Activated CD8-positive, alpha-beta T cell treated with anti-CD3 and anti-CD28 coated beads, Interleukin-2, amount 10 ng/mL, durations not matched to agents 7 days and 5 days (primary cell): ENCODE results near the gene PRR15L. TPM values are rescaled to one million over a fixed set of nuclear protein-coding genes. Genes with fewer than 3 reads are reported as not detected.

Experiments used
- ATAC-seq: fragments of 150-1000 bp; cut with Tn5 transposase; one replicate; pipeline ENCODE4 v1.10.0; 2021; ENCODE audit warnings: moderate library complexity
- CTCF ChIA-PET: fragments of 350-600 bp; sonication (Branson Sonifier 250); formaldehyde crosslinking; loops from one replicate; lab custom pipeline; 2021; ENCODE audit warnings: antibody characterized with exemption; lab: Charles Lee
- POLR2A ChIA-PET: fragments of 350-600 bp; sonication (Branson Sonifier 250); formaldehyde crosslinking; loops from one replicate; lab custom pipeline; 2021; ENCODE audit warnings: antibody characterized with exemption; lab: Charles Lee
- DNase-seq: peaks from one replicate; pipeline ENCODE4 v3.0.0-alpha.2; 2020
- H3K27ac Mint-ChIP-seq: one replicate; pipeline ENCODE4 v1.8.0; 2021; ENCODE audit warnings: mild to moderate bottlenecking, mixed read lengths
- H3K27me3 Mint-ChIP-seq: one replicate; pipeline ENCODE4 v1.8.0; 2021; ENCODE audit warnings: low read depth, mixed read lengths
- H3K36me3 Mint-ChIP-seq: one replicate; pipeline ENCODE4 v1.8.0; 2021; ENCODE audit warnings: low read depth, mixed read lengths
- H3K4me1 Mint-ChIP-seq: one replicate; pipeline ENCODE4 v1.8.0; 2021; ENCODE audit warnings: low read depth, mixed read lengths
- H3K4me3 Mint-ChIP-seq: one replicate; pipeline ENCODE4 v1.8.0; 2021; ENCODE audit warnings: mild to moderate bottlenecking, mixed read lengths
- H3K9me3 Mint-ChIP-seq: one replicate; pipeline ENCODE4 v1.8.0; 2022; ENCODE audit warnings: mixed read lengths; ENCODE audit not compliant: insufficient read depth
- total RNA-seq, 2 experiments: library from RNA; stranded (reverse); gene quantifications; one replicate each; pipeline ENCODE4 v1.2.3, GENCODE V29; 2021

PRR15L gene
- total RNA-seq, 2 experiments from 2014 or later, result not detected

DNA sequence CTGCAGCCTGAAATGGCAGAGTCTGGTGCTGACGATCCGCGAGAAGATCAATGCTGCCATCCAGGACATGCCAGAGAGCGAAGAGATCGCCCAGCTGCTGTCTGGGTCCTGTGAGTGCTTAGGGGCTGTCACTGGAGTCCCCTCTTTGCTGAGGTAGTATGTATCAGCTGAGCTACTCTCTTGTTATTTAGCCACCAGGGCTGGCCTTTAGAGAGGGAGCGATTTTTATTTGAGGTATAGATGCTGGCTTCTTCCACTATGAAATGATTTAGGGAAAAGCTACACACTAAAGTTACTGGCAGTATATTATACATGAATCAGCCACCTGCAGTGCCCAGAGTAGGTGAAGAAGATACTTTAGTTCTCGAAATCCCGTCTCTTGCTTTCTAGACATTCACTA lies 15.9 kb upstream of the PRR15L start:
- no peak overlapping the region for H3K4me3 Mint-ChIP-seq
- CTCF ChIA-PET, result interaction anchor here (1.1 to 16.6 kb wide), 3 partner anchors 28 to 47 kb away, joined by 3 to 328 read pairs (median 46); partner anchors contain the start of gene PNPO
- DNase-seq, result no peak
- H3K27me3 Mint-ChIP-seq, result no peaks in the 10 kb centered on the region
- no peak for ATAC-seq
- POLR2A ChIA-PET, result no interaction called here
- H3K9me3 Mint-ChIP-seq, result no peaks in the 10 kb centered on the region
- H3K4me1 Mint-ChIP-seq, result peaks cover 27% of the 10 kb centered on the region
- peaks cover 40% of the 10 kb centered on the region for H3K36me3 Mint-ChIP-seq
- no peak overlapping the region for H3K27ac Mint-ChIP-seq

DNA sequence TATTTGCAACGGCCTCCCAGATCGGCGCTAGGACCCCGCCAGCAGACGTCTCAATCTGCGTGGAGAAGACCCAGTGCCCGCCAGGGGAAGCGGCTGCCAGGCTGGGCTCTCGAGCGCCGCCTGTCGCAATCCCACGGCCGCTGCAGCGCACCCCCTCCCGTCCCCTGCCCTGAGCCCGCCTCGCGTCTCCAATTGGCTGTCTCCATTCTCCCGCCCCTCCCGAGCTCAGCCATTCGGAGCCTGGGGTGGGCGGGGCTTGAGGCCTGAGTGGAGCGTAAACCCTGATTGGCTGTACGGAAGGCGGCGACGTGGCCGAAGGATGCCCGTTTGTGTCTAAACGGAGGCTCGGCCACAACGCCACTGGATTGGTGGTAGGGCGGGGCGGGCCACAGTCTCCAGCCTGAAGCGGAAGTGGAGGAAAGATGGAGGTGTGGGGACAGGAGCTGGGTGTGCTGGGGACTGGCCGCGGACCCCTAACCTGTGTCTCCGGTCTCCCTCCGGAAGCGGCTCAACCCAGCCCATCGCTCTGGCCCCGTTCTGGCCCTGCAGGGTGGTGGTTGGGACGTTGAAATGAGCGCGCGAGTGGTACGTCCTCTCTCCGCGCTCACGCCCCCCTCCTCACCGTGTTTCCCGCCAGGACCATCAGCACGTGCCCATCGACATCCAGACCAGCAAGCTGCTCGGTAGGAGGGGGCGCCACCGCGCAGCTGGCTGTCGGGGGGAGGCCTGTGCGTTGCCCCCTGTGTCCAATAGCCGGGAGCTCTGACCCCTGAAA lies 13.2 kb upstream of the PRR15L start, which contains the start of gene CDK5RAP3:
Gene CDK5RAP3, plus strand, starts transcription at position 389 of the 775 bp plus-strand sequence. Its CDS starts 34 bp downstream, at position 423.
- Mint-ChIP-seq H3K9me3 (no peaks in the 10 kb centered on the region), H3K27me3 (no peaks in the 10 kb centered on the region), H3K27ac (peak within 1 kb of the TSS; percentile 91), H3K4me3 (peak within 1 kb of the TSS; percentile 92), H3K36me3 (peaks cover 24% of the 10 kb centered on the region), H3K4me1 (peaks cover 27% of the 10 kb centered on the region)
- ChIA-PET CTCF (interaction anchor here (0.6 to 16.6 kb wide), 55 partner anchors 9 to 1051 kb away, joined by 3 to 328 read pairs (median 4); partner anchors contain the start of genes HOXB5, LRRC46, MRPL10 and NFE2L1), POLR2A (interaction anchor here (0.6 to 2.9 kb wide), 12 partner anchors 12 to 900 kb away, joined by 3 to 21 read pairs (median 4); partner anchors contain the start of genes PNPO, PRR15L and SP2)
- ATAC-seq (peak; percentile 99), DNase-seq (peak; percentile 100)

DNA sequence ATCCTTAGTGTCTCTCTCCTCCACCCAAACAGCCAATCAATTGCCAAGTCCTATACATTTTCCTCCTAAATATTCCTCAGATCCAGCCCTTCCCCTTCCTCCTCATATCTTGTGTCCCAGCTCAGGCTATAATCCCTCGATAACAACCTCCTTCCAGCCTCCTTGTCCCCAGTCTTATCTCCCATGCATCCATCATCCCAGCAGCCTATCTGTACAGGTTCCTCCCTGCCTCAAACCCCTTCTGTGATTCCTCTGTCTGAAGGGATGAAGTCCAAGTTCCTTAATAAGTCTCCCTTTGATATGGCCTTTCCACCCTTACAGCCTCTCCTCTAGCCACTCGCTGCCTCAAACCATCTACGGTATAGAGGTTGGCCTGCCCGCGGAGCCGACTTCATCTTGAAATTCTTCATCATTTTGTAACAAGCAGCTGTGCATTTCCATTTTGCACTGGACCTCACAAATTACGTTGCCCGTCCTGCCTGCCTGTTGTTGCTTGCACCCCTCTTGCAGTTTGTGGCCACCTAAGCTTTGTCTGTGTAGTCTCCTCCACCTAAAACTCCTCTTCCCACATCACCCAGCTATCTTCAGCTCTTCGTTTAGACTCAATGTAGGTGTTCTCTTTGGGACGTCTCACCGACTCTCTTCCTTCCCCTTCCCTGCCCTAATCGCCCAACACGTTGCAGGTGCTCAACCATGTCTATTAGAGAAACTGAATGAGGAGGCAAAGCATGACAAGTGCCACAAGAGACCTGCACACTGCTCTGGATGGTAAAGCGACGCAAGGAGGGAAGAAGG lies 12.4 kb upstream of the PRR15L start:
- Mint-ChIP-seq H3K4me1 (peaks cover 27% of the 10 kb centered on the region), H3K27me3 (no peaks in the 10 kb centered on the region), H3K36me3 (peaks cover 18% of the 10 kb centered on the region), H3K4me3 (peak overlapping the region; percentile 92), H3K9me3 (no peaks in the 10 kb centered on the region), H3K27ac (peak overlapping the region; percentile 52)
- ATAC-seq, result no peak
- POLR2A ChIA-PET, result interaction anchor here (0.9 to 2.9 kb wide), 10 partner anchors 11 to 130 kb away, joined by 3 to 21 read pairs (median 4); partner anchors contain the start of genes PNPO, PRR15L and SP2
- CTCF ChIA-PET, result interaction anchor here (0.7 to 16.6 kb wide), 47 partner anchors 8 to 623 kb away, joined by 3 to 328 read pairs (median 4); partner anchors contain the start of genes HOXB5, PNPO, PRR15L and SCRN2
- DNase-seq, result no peak

DNA sequence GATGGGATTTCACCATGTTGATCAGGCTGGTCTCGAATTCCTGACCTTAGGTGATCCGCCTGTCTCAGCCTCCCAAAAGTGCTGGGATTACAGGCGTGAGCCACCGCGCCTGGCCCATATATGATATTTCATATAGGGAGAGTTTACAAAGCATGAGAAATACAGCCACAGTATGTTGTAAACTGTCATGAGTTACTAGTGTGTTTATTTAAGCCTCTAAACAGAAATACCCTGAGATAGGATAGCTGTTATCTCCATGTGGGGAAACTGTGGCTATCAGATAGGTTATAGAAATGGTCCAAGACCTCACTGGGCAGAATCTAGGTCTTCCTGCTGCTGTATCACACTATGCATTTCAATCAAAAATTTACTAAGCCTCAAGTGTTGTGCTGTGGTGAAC lies 11.2 kb upstream of the PRR15L start:
- CTCF ChIA-PET, result interaction anchor here (0.7 to 16.6 kb wide), 3 partner anchors 23 to 121 kb away, joined by 3 to 328 read pairs (median 13); partner anchors contain the start of gene PNPO
- no peaks in the 10 kb centered on the region for H3K9me3 Mint-ChIP-seq
- peaks cover 9% of the 10 kb centered on the region for H3K36me3 Mint-ChIP-seq
- ATAC-seq, result no peak
- H3K4me3 Mint-ChIP-seq, result no peak overlapping the region
- no peak for DNase-seq
- H3K4me1 Mint-ChIP-seq, result peaks cover 27% of the 10 kb centered on the region
- no peak overlapping the region for H3K27ac Mint-ChIP-seq
- POLR2A ChIA-PET, result interaction anchor here (2.9 kb wide), 1 partner anchor 18 kb away, joined by 21 read pairs; no protein-coding TSS in a partner anchor
- no peaks in the 10 kb centered on the region for H3K27me3 Mint-ChIP-seq

DNA sequence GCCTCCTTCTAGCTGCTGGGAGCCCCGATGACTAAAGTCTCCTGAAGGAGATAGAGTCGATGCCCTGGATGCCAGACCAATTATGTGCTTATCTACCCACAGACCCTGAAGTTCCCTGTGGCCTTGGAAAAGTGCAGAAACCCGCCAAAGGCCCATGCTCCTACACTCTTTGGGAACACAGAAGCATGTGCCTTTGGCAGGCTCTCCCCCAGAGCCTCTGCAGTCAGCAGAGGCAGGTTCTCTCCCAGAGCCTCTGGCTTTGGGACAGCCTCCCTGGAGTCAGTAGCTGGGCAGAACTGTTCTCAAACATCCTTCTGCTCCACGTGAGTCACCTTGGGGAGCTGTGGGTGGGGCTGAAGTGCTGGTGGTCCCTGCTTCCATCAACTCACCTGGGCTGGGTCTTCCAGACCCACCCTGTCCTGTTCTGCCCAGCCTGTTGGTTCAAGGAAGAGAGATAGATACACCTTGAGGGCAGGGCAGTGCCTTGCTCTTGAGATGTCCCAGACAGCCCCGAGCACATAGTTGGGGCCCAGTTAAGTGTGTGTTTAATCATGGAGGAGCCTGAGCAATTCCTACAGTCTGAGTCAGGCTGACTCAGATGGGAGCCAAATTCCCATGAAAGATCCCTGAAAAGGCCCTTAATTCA lies 10.0 kb upstream of the PRR15L start:
- Mint-ChIP-seq H3K27ac (no peak overlapping the region), H3K27me3 (no peaks in the 10 kb centered on the region), H3K4me1 (peaks cover 19% of the 10 kb centered on the region), H3K9me3 (no peaks in the 10 kb centered on the region), H3K36me3 (peaks cover 2% of the 10 kb centered on the region), H3K4me3 (no peak overlapping the region)
- ATAC-seq (no peak), DNase-seq (no peak)
- POLR2A ChIA-PET, result interaction anchor here (1.0 to 1.5 kb wide), 2 partner anchors 18 to 72 kb away, joined by 3 to 6 read pairs; partner anchors contain the start of gene SP2
- CTCF ChIA-PET, result interaction anchor here (16.6 kb wide), 1 partner anchor 22 kb away, joined by 328 read pairs; the partner anchor contains the start of gene PNPO

DNA sequence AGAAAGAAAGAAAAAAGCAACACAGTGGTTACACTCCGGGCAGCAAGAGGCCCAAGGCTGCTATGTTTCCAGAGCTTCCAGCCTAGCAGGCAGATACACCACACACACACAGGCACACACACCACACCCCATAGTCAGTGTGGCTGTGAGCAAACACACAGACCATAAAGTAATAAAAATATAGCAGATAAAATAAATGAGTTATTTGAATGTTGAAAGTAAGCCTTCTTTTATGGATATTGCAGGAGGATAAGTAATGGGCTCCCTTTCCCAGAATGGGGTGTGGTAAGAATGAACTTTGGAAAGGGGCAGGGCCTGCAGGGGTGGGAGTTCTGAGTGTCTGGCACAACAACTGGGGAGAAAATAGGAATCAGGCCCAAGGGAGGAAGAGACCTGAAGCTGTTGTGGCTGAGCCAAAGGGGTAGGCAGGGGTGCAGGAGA lies 8.4 kb upstream of the PRR15L start:
- CTCF ChIA-PET, result interaction anchor here (1.0 to 16.6 kb wide), 2 partner anchors 11 to 20 kb away, joined by 4 to 328 read pairs; partner anchors contain the start of gene PNPO
- Mint-ChIP-seq H3K27ac (no peak overlapping the region), H3K9me3 (no peaks in the 10 kb centered on the region), H3K36me3 (no peaks in the 10 kb centered on the region), H3K4me3 (no peak overlapping the region), H3K4me1 (peaks cover 9% of the 10 kb centered on the region), H3K27me3 (no peaks in the 10 kb centered on the region)
- DNase-seq, result no peak
- ATAC-seq, result no peak
- POLR2A ChIA-PET, result interaction anchor here (1.1 kb wide), 1 partner anchor 25 kb away, joined by 3 read pairs; the partner anchor contains the start of gene PNPO

DNA sequence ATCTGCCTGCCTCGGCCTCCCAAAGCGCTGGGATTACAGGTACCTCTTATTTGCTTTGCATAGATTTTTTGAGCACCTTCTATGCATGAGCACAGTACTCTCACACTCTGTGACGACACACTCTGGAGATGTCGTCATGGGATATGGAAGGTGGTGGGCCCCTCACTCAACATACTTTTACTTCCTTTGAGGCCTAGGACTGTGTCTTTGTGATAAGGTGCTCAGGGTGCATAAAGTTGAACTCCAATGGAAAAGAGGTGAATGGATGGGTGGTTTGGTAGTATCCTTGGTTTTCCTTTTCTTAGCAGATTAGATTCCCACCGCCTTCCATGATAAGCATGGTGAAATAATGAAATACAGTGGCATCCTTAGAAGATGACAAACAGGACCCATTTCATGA lies 7.2 kb upstream of the PRR15L start:
- CTCF ChIA-PET, result interaction anchor here (1.5 to 16.6 kb wide), 2 partner anchors 19 to 122 kb away, joined by 3 to 328 read pairs; partner anchors contain the start of gene PNPO

DNA sequence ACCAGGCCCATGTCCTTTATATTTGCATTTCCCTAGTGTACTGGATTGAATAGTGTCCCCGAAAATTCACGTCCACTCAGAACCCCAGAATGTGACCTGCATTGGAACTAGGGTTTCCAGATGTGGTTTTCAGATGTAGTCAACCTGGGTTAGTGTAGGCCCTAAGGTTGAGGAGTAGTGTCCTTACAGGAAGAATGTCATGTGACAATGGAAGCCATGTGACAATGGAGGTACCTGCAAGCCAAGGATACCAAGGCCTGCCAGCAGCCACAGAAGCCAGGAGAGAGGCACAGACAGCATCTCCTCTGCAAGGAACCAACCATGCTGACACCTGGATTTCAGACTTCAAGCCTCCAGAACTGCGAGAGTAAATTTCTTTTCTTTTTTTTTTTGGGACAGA lies 5.2 kb upstream of the PRR15L start:
- Mint-ChIP-seq H3K9me3 (no peaks in the 10 kb centered on the region), H3K4me1 (no peaks in the 10 kb centered on the region), H3K27ac (no peak overlapping the region), H3K4me3 (no peak overlapping the region), H3K36me3 (no peaks in the 10 kb centered on the region), H3K27me3 (no peaks in the 10 kb centered on the region)
- ChIA-PET CTCF (interaction anchor here (2.1 kb wide), 1 partner anchor 8 kb away, joined by 8 read pairs; the partner anchor contains the start of gene CDK5RAP3), POLR2A (no interaction called here)
- DNase-seq, result no peak
- no peak for ATAC-seq

More for the DNA sequence above, 7.2 kb upstream of the PRR15L start:
- no peak overlapping the region for H3K27ac Mint-ChIP-seq
- DNase-seq (no peak), ATAC-seq (no peak)
- no peaks in the 10 kb centered on the region for H3K27me3 Mint-ChIP-seq
- no peak overlapping the region for H3K4me3 Mint-ChIP-seq
- peaks cover 2% of the 10 kb centered on the region for H3K4me1 Mint-ChIP-seq
- no peaks in the 10 kb centered on the region for H3K9me3 Mint-ChIP-seq
- H3K36me3 Mint-ChIP-seq, result no peaks in the 10 kb centered on the region
- POLR2A ChIA-PET, result no interaction called here

DNA sequence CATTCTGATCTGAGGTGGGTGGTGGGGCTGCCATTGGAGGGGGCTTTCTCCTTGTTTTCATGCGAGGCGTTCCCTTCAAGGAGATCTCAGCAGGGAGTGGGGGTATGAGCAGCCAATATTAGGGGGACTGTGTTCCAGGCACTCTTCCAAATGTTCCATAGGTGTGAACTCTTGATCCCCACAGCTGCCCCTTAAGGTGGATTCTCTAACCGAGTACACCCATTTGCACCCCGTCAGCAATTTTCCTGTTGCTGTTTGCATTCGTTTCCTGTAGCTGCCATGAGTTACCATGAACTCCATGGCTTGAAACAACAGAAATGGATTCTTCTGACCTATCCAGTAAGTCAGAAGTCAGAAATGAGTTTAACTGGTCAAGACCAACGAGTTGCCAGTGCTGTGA lies 3.7 kb upstream of the PRR15L start:
- ATAC-seq, result no peak
- Mint-ChIP-seq H3K9me3 (no peaks in the 10 kb centered on the region), H3K4me1 (no peaks in the 10 kb centered on the region), H3K4me3 (no peak overlapping the region), H3K27ac (no peak overlapping the region), H3K36me3 (no peaks in the 10 kb centered on the region), H3K27me3 (no peaks in the 10 kb centered on the region)
- POLR2A ChIA-PET, result no interaction called here
- CTCF ChIA-PET, result interaction anchor here (1.0 to 2.1 kb wide), 6 partner anchors 9 to 15 kb away, joined by 3 to 8 read pairs (median 4); partner anchors contain the start of gene CDK5RAP3
- no peak for DNase-seq

DNA sequence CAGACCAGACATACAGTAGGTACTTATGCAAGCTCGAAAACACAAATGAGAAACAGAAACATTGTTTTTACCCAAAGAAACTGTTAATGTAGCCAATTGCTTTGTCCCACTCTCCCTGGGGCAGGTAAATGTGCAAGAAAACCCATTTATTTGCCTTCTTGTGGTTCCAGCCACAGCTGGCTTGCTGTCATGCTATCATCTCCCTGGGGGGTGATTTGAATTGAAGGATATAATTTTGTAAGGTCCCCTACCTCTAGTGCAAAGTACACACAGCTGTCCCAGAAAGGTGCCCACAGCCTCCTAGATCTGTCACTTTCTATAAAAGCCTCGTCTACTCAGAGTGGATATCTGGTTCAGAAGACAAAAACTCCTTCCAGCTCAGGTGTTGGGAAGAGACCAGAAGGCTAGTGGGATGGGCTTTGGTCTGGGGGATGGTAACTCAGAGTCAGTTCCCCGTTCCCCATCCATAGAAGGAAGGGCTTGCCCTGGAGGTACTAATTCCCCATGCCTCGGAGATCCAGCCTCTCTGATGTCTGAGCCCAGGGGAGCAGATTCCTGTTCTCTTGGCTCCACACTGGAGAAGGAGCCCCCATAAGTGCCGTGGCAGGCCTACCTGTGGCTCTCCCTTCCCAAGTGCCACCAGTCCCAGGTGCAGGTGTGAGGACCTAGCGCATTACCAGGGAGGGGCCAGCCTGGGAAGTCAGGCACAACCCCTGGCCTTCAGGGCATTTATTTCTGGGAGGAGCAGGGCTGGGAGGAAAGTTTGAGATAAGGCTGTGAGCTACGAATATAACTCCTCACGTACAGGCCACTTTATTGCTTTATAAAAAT lies 2.4 kb upstream of the PRR15L start:
- no peaks in the 10 kb centered on the region for H3K27me3 Mint-ChIP-seq
- H3K4me1 Mint-ChIP-seq, result no peaks in the 10 kb centered on the region
- H3K36me3 Mint-ChIP-seq, result no peaks in the 10 kb centered on the region
- no peaks in the 10 kb centered on the region for H3K9me3 Mint-ChIP-seq
- DNase-seq, result no peak
- ChIA-PET CTCF (interaction anchor here (2.3 to 7.7 kb wide), 3 partner anchors 10 to 13 kb away, joined by 16 to 52 read pairs (median 16); partner anchors contain the start of gene CDK5RAP3), POLR2A (no interaction called here)
- no peak overlapping the region for H3K4me3 Mint-ChIP-seq
- no peak overlapping the region for H3K27ac Mint-ChIP-seq
- no peak for ATAC-seq
